Stromal cell of bone marrow (primary cell): ENCODE results near the gene PSMB11.
"Not testable (repeated sequence)": the region's sequence is repeated elsewhere in the genome, so short reads cannot be mapped to it uniquely, and the experiment has no call there.

Source experiments
- DNase-seq: peaks from one replicate; pipeline ENCODE4 v3.0.0-alpha.2; 2012; ENCODE audit warnings: low read depth

Gene PSMB11, protein sequence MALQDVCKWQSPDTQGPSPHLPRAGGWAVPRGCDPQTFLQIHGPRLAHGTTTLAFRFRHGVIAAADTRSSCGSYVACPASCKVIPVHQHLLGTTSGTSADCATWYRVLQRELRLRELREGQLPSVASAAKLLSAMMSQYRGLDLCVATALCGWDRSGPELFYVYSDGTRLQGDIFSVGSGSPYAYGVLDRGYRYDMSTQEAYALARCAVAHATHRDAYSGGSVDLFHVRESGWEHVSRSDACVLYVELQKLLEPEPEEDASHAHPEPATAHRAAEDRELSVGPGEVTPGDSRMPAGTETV

DNA sequence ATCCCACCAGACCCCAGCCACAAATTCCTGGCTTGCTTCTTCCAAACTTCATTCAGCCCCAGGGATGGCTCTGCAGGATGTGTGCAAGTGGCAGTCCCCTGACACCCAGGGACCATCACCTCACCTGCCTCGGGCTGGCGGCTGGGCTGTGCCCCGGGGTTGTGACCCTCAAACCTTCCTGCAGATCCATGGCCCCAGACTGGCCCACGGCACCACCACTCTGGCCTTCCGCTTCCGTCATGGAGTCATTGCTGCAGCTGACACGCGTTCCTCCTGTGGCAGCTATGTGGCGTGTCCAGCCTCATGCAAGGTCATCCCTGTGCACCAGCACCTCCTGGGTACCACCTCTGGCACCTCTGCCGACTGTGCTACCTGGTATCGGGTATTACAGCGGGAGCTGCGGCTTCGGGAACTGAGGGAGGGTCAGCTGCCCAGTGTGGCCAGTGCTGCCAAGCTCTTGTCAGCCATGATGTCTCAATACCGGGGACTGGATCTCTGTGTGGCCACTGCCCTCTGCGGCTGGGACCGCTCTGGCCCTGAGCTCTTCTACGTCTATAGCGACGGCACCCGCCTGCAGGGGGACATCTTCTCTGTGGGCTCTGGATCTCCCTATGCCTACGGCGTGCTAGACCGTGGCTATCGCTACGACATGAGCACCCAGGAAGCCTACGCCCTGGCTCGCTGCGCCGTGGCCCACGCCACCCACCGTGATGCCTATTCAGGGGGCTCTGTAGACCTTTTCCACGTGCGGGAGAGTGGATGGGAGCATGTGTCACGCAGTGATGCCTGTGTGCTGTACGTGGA, at the start of gene PSMB11:
Gene PSMB11, plus strand, starts transcription at position 51 of the 804 bp plus-strand sequence. Its CDS starts 14 bp downstream, at position 65.
- DNase-seq: no peak

GRCh38 chr14:22993517-22993916, 48.5 kb upstream of the PSMB11 start:
- no peak for DNase-seq

DNA sequence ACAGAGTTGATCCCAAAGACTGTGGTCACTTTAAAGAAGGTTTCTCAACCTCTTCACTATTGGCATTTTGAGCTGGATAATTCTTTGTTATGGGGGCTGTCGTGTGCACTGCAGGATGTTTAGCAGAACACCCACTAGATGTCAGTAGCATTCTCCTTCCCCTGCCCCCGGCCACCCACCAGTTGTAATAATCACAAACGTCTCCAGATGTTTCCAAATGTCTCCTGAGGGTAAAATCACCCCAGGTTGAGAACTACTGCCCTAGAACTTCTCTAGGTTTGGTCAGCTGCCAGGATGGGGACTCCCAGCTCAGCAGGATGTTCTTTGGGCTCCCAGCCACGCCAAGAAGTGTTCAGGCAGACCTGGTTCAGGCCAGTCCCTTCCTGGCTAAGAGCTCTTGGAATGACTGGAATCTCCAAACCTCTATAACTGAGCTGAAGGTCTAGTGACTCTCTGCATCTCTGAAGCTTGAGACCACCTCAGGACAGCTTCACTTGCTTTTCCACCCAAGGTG, 47.2 kb upstream of the PSMB11 start:
- DNase-seq: no peak

DNA sequence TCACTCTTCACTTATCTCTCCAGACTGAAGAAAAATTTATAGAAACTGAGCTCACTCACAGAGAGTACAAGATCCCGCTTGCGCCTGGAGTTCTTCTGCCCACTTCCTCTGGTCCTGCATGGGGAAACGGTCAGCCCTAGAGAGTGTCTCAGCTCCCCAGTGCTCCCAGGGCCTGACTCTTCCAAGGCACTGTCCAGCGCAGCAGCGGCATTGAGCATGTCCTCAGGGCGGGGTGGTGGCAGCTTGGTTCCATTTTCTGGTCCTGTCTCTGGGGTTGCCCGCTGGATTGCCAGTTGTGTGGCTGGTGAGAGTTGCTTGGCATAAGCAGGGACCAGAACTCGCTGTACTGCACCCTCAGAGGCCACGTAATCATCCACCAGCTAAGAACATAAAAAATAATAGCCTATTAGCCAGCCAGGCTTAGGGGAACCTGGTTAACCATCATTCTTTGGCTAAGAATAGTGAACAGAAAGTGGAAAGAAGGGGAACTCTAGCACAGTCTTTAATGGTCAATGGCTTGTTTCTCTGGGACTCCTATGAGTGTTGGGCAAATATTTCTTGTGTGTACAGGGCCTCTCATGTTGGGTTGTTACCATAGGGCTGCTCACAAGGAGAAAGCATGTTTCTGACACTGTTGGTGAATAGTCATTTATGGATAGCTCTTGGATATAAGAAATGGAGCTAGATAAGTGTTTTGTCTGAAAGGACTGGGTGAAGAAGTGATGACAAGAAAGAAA, 46.0 kb upstream of the PSMB11 start:
- no peak for DNase-seq

GRCh38 chr14:22996768-22997654, 45.0 kb upstream of the PSMB11 start:
- DNase-seq: no peak

- no peak for DNase-seq
Observed at GRCh38 chr14:22997676-22998323, 44.2 kb upstream of the PSMB11 start.

- no peak for DNase-seq
Observed at GRCh38 chr14:22998329-22999012, 43.5 kb upstream of the PSMB11 start.

DNA sequence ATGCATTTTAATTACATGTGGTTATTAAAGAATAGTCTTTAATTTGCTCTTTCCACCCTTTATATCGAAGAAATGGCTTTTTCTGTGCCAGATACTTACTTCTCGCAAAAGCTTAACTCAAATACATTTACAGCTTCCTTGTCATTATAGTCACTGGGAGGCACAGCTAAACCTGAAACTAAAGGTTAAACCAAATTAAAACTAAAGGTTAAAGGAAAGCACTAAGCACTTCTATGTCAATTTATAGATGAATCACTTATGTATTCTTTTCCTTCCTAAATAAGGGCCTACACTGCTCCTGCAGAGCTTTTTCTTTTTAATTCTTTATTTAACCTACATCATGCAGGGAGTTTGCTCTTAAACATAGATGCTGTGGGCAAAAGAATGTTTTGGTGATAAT, 41.2 kb upstream of the PSMB11 start:
- no peak for DNase-seq

- DNase-seq: no peak
Observed at GRCh38 chr14:23002592-23002991, 39.4 kb upstream of the PSMB11 start.

DNA sequence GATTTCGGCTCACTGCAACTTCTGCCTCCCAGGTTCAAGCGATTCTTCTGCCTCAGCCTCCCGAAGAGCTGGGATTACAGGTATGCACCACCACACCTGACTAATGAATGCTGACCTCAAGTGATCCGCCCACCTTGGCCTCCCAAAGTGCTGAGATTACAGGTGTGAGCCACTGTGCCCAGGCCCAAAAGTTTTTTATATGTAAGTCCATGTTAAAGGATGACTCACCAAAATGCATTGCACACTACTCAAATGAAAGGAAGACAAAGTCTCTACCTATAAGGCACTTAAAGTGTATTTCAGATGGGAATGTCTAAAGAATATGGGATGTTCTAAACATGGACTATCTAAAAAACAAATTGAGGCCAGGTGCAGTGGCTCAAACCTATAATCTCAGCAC, 37.7 kb upstream of the PSMB11 start:
- DNase-seq: not testable (repeated sequence)

DNA sequence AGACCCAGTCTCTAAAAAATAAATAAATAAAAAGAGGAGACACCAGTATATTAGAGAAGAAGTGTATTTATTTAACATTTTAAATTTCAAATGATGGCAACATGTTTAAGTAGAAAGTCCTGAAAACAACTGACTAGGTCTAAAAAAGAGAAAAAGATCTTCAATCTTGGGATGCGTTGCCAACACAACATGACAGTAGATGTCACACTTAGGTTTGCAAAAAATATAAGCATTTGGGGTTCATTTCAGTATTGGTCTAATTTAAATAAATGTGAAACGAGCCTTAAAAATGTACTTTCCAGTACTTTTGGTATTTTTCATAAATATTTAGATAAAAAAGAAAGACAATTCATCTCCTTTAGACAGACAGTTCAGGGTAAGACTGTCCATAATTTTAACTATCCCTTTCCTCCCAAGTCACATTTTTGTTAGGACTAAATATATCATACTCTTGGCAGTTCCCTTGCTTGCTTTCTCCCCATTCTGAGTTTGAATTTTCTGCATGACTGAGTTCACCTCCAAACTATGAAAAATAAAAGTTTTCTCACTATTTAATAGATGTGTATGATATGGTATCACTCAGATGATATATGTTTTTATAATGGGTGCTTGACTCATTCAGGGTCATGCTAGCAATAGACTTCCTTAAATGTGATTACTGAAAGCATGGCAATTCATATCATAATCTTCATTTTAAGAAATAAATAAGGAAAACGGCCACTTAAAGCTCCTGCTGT, 36.4 kb upstream of the PSMB11 start:
- DNase-seq: no peak

GRCh38 chr14:23006188-23006534, 35.9 kb upstream of the PSMB11 start:
- no peak for DNase-seq

- peak; percentile 96 for DNase-seq
Observed at GRCh38 chr14:23006544-23007419, 35.2 kb upstream of the PSMB11 start.

DNA sequence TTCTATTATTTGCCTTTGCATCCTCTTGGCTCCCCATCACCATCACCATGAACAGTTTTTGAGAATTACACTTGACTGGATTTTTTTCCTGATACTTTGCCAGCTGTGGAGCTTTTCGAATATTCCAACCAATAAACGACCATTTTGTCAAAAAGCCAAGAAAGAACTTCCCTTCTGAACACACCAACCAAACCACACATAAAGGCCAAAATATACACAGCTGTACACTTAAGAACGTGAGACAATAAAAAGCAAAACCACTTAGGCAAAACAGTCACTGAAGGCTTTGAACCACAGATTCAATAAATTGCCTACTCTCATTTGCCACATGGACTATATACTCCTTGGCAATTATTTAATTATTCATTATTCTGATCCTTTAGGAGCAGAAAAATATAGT, 33.2 kb upstream of the PSMB11 start:
- DNase-seq: no peak

DNA sequence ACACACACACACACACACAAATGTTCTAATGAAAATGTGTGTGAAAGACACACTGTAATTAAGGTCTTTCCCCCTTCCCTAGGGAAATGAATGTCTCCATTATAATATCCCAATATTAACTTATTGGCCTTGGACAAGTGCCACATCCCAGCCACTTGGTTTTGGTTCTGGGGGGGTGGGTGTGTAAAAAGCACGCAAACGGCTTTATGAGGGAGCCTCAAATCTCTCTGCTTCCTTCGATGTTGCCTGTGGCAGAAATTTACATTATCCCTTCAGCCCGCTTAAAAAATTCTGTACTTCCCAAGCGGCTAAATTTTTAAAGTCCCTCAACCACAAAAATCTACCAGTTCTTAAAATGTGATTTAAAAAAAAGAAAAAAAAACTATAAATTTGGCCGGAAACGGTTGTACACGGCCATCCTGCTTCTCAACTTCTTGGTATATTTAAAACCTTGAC, 32.5 kb upstream of the PSMB11 start:
- DNase-seq: no peak

GRCh38 chr14:23009939-23010726, 31.9 kb upstream of the PSMB11 start, which contains the start of gene C14orf93:
C14orf93 (minus strand) TSS chr14:23010143; CDS start chr14:22999023, 11,120 bp downstream.
- peak; percentile 43 for DNase-seq

- no peak for DNase-seq
Observed at GRCh38 chr14:23013054-23013748, 28.8 kb upstream of the PSMB11 start.
